Stimulated activated CD4-positive, alpha-beta T cell treated with anti-CD3 and anti-CD28 coated beads, Interleukin-4, amount 100 ng/mL, for 4 hours (primary cell): Measurements from ENCODE around the gene HBM.
"Not testable (repeated sequence)": the region's sequence is repeated elsewhere in the genome, so short reads cannot be mapped to it uniquely, and the experiment has no call there.

Experiments
- DNase-seq, 2 experiments: peaks; one replicate each; pipeline ENCODE4 v3.0.0-alpha.2; 2020

The HBM gene

GRCh38 chr16:170788-171187 is 5.0 kb downstream of the HBM start:
- DNase-seq = no peak

GRCh38 chr16:172374-172941 is 6.7 kb downstream of the HBM start, which contains the start of gene HBA2:
Gene HBA2, plus strand, starts transcription at chr16:172876. Its CDS starts 37 bp downstream, at chr16:172913.
- not testable (repeated sequence) for DNase-seq

GRCh38 chr16:173211-173854 is 7.6 kb downstream of the HBM start:
- not testable (repeated sequence) for DNase-seq

- DNase-seq = not testable (repeated sequence)
These were observed 8.4 kb downstream of the HBM start for GRCh38 chr16:173928-174769.

- no peak for DNase-seq
These were observed 9.5 kb downstream of the HBM start for GRCh38 chr16:175011-175949.

GRCh38 chr16:176006-176405 is 10.2 kb downstream of the HBM start:
- not testable (repeated sequence) for DNase-seq

- not testable (repeated sequence) for DNase-seq
These were observed 11.0 kb downstream of the HBM start, which contains the start of gene HBA1 for GRCh38 chr16:176477-177382. Gene HBA1, plus strand, starts transcription at chr16:176680. Its CDS starts 37 bp downstream, at chr16:176717.

- no peak for DNase-seq
These were observed 11.6 kb downstream of the HBM start for GRCh38 chr16:177394-177822.

- DNase-seq = no peak
These were observed 12.3 kb downstream of the HBM start for GRCh38 chr16:177981-178667.

GRCh38 chr16:178668-179015 is 12.9 kb downstream of the HBM start:
- no peak for DNase-seq

GRCh38 chr16:179211-180092 is 13.7 kb downstream of the HBM start:
- no peak for DNase-seq

- DNase-seq = peak in 1 of 2 experiments; percentile 50
These were observed 14.4 kb downstream of the HBM start, which contains the start of gene HBQ1 for GRCh38 chr16:180101-180675. Gene HBQ1, plus strand, starts transcription at chr16:180459. Its CDS starts 28 bp downstream, at chr16:180487.

GRCh38 chr16:180681-181564 is 15.1 kb downstream of the HBM start:
- DNase-seq = peak; percentile 77 to 83

GRCh38 chr16:181565-182021 is 15.8 kb downstream of the HBM start:
- DNase-seq = no peak

GRCh38 chr16:183005-183404 is 17.2 kb downstream of the HBM start:
- no peak for DNase-seq

- DNase-seq = no peak
These were observed 19.4 kb downstream of the HBM start for GRCh38 chr16:185213-185612.

- no peak for DNase-seq
These were observed 19.9 kb downstream of the HBM start for GRCh38 chr16:185691-186090.

GRCh38 chr16:187330-187729 is 21.6 kb downstream of the HBM start:
- no peak for DNase-seq
